Astrocyte of the cerebellum (primary cell): Measurements from ENCODE around the gene CSNK1D.

Experiments
- DNase-seq: peaks from one replicate; pipeline ENCODE4 v3.0.0-alpha.2; 2011; ENCODE audit warnings: low read depth
- H3K4me3 ChIP-seq: 2 replicates; pipeline ENCODE4 v1.5.1; 2011; ENCODE audit warnings: mild to moderate bottlenecking, low read depth, low read length, moderate library complexity
- CTCF ChIP-seq: IDR thresholded peaks from 2 replicates; pipeline ENCODE4 v1.5.1; 2012; ENCODE audit warnings: low read length, low read depth, moderate library complexity, mild to moderate bottlenecking; ENCODE audit errors: missing control alignments
- in situ Hi-C: cut with HindIII; loops from 2 replicates; pipeline ENCODE4 v1.10.0; 2017; ENCODE audit warnings: low sequenced_read_pairs

Gene CSNK1D

DNA sequence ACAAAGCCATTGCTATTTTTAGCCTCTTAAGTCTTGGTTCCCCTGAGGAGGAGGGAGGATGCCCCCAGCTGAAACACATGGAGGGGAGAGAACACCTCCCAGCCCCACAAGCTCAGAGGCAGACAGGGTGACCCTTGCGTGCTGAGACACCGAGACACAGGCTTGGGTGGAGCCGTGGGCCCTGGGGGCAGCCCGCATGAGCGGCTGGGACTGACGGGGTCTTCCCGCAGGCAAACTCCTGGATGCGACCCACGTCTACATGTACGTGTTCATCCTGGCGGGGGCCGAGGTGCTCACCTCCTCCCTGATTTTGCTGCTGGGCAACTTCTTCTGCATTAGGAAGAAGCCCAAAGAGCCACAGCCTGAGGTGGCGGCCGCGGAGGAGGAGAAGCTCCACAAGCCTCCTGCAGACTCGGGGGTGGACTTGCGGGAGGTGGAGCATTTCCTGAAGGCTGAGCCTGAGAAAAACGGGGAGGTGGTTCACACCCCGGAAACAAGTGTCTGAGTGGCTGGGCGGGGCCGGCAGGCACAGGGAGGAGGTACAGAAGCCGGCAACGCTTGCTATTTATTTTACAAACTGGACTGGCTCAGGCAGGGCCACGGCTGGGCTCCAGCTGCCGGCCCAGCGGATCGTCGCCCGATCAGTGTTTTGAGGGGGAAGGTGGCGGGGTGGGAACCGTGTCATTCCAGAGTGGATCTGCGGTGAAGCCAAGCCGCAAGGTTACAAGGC is 34.9 kb downstream of the CSNK1D start:
- in situ Hi-C loops, result no loop called here
- no peak for TF ChIP-seq CTCF
- DNase-seq, result no peak
- no peak overlapping the region for H3K4me3 ChIP-seq

- no peak for TF ChIP-seq CTCF
- no peak overlapping the region for H3K4me3 ChIP-seq
- in situ Hi-C loops, result no loop called here
- no peak for DNase-seq
Observed at GRCh38 chr17:82237746-82238471, 35.6 kb downstream of the CSNK1D start.

DNA sequence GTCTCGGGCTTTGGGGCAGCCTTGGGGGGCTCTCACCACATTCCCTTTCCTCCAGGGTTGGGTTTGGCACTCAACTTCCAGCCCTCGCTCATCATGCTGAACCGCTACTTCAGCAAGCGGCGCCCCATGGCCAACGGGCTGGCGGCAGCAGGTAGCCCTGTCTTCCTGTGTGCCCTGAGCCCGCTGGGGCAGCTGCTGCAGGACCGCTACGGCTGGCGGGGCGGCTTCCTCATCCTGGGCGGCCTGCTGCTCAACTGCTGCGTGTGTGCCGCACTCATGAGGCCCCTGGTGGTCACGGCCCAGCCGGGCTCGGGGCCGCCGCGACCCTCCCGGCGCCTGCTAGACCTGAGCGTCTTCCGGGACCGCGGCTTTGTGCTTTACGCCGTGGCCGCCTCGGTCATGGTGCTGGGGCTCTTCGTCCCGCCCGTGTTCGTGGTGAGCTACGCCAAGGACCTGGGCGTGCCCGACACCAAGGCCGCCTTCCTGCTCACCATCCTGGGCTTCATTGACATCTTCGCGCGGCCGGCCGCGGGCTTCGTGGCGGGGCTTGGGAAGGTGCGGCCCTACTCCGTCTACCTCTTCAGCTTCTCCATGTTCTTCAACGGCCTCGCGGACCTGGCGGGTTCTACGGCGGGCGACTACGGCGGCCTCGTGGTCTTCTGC is 36.3 kb downstream of the CSNK1D start:
- no peak for DNase-seq
- in situ Hi-C loops, result no loop called here
- TF ChIP-seq CTCF, result no peak
- no peak overlapping the region for H3K4me3 ChIP-seq

- in situ Hi-C loops, result no loop called here
- TF ChIP-seq CTCF, result peak; percentile 95
- no peak overlapping the region for H3K4me3 ChIP-seq
- no peak for DNase-seq
Observed at GRCh38 chr17:82236142-82236971, 37.1 kb downstream of the CSNK1D start.

- DNase-seq, result no peak
- no peak overlapping the region for H3K4me3 ChIP-seq
- in situ Hi-C loops, result no loop called here
- no peak for TF ChIP-seq CTCF
Observed at GRCh38 chr17:82235775-82236141, 37.7 kb downstream of the CSNK1D start.
